Measurements from ENCODE around the gene HTR6.

- no peak for TF ChIP-seq CTCF (conservative IDR thresholded peaks at IDR 0.05; ENCODE audit: low read length)
- TF ChIP-seq EZH2phosphoT487 (IDR thresholded peaks at IDR 0.05; ENCODE audit: borderline replicate concordance, low read depth, low read length) = no peak
These were observed 31.1 kb downstream of the HTR6 start for GRCh38 chr1:19695772-19696171.

Measured in OCI-LY7 (cell line).